Activated T-helper 1 cell treated with anti-CD3 and anti-CD28 coated beads, Interleukin-2, amount 50 U/mL, for 16 hours (primary cell): Measurements from ENCODE around the gene SETDB1.

ENCODE experiments used
- DNase-seq, 2 donors: peaks; one replicate each; pipeline ENCODE4 v3.0.0-alpha.2; 2020; ENCODE audit warnings: low read depth in 1 of 2, low spot score in 1 of 2

The SETDB1 gene

GRCh38 chr1:150974580-150975478 lies 48.7 kb downstream of the SETDB1 start, which contains the start of gene CERS2:
CERS2 (minus strand) TSS chr1:150974835; CDS start chr1:150969090, 5,745 bp downstream.
- DNase-seq = peak; percentile 61 to 65

DNA sequence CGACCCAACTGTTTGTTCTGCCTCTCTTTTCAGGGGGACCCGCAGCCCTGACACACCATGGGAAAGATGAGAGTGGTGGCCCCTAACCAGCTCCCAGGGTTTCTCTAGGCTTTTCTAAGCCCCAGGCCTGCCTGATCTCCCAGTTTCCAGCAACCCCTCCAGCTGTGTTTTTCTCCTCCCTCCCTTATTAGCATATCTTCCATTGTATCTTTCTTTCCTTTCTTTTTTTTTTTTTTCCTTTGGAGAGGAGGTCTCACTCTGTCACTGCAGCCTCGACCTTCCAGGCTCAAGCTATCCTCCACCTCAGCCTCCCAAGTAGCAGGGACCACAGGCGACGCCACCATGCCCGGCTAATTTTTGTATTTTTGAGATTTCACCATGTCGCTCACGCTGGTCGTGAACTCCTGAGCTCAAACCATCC lies 50.2 kb downstream of the SETDB1 start:
- DNase-seq = no peak

GRCh38 chr1:150976879-150977694 lies 50.9 kb downstream of the SETDB1 start:
- peak; percentile 52 for DNase-seq

DNA sequence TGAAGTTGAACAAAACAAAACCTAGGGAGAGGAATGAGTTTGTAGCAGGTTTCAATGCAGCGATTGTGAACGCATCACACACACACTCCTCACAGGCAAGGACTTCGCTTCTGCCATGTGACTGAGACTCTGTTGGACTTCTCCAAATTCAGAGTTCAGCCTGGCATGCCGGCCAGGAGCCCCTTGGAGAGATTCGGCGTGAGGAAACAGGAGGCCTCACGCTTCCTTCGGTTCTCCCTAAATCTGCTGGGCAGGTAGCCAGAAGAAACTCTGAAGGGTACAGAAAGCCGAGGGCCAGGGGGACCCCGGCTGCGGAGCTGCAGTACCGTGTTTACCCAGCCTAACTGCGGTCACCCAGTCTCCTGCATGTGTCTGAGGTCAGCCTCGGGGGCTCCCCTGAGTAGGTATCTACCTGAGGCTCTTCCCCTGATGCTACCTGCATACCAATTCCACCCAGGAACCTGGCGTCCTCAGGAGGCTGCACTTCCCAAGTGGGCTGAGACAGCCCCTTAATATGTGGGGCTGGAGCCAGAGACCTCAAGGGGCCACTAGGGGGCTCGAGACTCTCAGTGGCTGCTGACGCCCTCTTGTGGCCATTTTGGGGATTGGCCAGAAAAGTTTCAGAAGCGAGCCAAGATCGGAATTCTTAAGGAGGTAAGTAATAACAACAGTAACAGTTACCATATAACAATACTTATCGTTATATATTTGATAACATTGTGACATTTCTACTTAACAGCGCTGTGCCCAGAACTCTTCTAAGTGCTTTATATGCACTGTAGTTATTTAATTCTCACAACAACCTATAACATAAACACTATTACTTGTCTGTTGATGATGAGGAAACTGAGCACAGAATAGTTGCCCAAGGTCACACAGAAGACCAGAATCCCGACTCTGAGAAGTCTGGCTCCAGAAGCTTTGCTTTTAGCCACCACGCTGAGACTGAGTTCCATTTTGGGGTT lies 53.2 kb downstream of the SETDB1 start:
- peak; percentile 81 to 83 for DNase-seq

DNA sequence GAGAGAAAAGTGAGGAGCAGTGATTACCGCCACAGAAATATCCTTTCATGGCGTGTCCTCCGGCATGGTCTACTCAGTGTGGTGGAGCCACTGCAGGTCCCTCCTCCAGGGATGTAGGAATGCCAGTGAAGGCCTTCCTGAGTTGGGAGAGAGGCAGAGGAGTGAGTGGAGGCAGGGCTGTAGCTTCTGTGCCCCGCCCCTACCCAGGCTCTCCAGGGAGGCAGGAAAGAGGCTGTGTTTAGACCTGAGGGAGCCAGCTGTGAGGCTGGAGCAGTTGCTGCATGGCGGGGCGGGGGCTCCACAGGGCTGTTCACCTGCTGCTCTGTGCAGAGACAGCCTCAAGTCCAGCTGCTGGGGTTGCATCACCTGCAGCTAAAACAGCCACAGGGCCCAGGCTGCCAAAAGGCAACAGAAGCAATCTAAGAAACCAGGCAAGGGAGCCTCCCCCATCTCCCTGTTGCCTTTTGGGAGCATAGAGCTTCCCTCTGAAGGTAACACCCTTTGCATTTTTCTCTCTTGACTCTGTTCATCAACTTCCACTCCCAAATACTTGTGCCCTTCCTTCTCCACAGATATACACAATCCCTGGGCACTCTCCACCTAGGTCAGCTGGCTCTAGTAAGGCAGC lies 55.1 kb downstream of the SETDB1 start:
- DNase-seq = no peak

DNA sequence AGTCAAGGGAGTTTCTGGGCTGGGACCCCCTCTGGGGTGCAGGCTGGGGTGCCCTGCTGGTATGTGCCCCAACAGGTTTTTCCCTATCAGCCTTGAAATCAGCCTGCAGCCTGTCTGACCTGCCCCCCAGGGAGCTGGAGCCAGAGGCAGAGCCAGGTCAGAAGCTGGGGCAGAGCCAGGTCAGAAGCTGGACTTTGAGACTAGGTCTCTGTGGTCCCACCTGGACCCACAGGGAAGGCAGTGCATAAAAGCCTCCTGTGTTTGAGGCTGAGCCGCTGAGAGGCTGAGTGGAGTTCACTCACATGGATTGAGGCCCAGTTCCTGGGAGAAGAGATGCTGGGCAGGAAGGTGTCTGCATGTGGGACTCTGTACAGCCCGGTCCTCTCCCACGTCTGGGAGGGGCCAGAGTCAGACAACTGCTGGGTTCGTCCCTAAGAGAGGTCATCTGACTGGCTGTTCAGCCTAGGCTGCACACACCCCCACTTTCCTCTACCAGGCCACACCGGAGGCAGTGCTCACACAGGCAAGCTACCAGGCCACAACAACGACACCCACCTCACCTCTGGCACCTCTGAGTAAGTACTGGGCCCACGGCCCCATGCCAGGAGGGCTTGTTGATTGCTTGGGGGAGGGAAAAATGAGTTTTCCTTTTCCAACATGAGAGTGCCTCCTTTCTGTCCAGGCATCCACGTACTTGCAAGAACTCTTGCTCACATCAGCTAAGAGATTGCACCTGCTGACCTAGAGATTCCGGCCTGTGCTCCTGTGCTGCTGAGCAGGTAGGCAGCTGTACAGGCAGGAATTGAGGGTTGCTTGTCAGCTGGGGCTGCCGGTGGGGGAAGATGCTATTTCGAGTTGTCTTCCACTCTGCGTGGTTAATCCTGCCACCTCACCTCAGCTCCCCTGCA lies 55.9 kb downstream of the SETDB1 start, which contains the start of gene ANXA9:
Gene ANXA9, plus strand, starts transcription at position 488 of the 908 bp plus-strand sequence. CDS start 814 bp downstream, outside the sequence.
- no peak for DNase-seq

DNA sequence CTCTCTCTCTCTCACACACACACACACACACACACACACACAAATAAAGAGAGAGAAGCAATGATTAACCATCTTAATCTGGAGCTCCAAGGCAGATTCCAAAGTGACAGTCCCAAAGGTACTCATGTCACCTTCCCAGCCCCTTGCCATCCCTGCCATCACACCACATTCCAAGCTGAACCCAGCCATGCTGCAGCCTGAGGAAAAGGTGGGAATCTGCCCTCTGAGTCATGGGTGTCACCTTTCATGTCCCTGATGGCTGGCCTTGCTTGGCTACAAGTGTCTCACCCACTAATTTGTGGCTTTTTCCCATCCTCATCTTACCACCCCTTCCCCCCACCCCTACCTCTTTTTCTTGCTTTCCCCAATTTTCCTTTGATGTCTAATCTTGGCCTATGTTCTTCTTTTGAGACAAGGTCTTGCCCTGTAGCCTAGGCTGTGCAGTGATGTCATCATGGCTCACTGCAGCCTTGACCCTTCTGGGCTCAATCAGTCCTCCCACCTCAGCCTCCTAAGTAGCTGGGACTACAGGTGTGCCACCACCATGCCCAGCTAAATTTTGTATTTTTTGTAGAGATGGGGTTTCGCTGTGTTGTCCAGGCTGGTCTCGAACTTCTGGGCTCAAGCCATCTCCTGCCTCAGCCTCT lies 59.1 kb downstream of the SETDB1 start:
- DNase-seq = no peak

- DNase-seq = no peak
These were observed 61.8 kb downstream of the SETDB1 start for GRCh38 chr1:150987924-150988323.

DNA sequence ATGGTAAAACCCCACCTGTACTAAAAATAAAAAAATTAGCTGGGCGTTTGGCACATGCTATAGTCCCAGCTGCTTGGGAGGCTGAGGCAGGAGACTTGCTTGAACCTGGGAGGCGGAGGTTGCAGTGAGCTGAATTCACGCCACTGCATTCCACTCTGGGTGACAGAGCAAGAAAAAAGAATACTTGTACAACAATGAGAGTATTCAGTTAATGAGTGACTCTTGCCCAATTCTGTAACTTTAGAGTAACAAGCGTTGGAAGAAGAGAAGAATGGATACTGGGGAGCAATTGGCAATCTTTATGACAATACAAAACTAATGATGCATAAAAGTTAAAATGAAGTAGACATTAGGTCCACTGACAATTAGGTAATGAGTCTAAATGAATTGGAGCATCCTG lies 66.5 kb downstream of the SETDB1 start:
- DNase-seq = no peak

- DNase-seq = no peak
These were observed 68.1 kb downstream of the SETDB1 start for GRCh38 chr1:150994248-150994647.

DNA sequence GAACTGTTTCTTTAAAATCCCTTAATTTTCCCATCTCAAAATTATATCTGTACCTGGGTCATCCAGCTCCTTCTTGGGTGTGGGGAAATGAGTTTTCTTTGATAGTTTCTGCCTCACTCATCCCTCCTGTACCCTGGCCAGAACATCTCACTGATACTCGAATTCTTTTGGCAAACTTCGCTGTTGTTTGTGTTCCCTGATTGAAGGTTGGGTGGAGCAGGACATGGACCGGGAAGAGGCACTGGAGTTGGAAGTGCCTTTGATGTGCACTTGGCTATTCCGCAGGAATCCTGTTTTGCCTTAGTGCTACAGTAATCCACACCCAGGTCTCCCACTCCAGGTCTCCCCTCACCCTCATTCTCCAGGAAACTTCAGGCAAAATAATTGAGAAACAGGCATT lies 69.3 kb downstream of the SETDB1 start:
- no peak for DNase-seq

DNA sequence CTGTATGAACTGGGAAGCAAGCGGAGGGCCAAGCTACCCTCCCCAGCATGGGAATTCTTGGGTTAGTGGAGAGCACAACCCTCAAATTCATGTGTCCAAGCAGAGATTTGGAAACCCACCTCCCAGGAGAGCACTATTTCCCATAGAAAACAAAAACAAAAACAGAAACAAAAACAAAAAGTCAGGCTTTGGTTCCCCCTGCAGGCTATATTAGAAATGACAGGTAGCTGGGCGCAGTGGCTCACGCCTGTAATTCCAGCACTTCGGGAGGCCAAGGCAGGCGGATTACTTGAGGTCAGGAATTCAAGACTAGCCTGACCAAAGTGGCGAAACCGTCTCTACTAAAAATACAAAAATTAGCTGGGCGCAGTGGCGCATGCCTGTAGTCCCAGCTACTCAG lies 69.7 kb downstream of the SETDB1 start:
- DNase-seq = no peak

GRCh38 chr1:150997126-150997872 lies 71.1 kb downstream of the SETDB1 start:
- DNase-seq = no peak

DNA sequence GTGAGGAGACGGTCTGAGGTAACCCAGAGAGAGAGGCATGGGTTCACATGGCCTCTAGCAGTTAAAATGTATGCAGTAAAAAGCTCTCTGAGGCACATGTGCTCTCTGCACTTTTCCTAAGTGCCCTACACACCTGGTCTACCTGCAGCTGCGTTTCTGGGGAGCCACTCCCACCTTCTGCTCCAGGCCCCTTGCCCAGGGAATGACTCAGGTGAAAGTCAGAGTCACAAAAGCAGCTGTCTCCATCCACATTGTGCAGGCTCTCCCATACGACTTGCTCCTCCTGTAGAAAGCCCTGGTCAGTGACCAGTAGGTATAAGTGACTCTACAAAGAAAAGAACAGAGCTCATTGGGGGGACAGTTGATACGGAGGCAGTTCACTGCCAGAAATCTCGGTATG lies 71.8 kb downstream of the SETDB1 start:
- no peak for DNase-seq

GRCh38 chr1:150999051-150999674 lies 73.0 kb downstream of the SETDB1 start:
- DNase-seq = no peak

- DNase-seq = no peak
These were observed 73.8 kb downstream of the SETDB1 start for GRCh38 chr1:150999926-151000325.

DNA sequence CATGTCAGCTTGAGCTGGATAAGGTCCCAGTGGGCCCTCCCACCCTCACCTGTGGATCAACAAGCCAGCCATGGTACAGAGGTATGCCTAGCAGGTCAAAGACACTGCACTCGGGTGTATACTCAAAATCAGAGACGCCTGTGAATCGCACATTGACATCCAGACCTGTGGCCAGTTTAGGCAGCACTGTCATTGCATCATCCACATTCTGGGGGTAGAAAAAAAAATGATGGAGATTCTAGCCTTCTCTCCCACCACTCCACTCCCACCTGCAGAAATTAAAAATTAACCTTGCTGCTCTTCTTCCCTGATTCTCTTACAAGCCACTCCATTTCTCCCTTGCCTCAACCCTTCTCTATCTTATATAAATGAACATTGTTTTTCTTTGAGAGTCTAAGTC lies 74.2 kb downstream of the SETDB1 start:
- DNase-seq = no peak

DNA sequence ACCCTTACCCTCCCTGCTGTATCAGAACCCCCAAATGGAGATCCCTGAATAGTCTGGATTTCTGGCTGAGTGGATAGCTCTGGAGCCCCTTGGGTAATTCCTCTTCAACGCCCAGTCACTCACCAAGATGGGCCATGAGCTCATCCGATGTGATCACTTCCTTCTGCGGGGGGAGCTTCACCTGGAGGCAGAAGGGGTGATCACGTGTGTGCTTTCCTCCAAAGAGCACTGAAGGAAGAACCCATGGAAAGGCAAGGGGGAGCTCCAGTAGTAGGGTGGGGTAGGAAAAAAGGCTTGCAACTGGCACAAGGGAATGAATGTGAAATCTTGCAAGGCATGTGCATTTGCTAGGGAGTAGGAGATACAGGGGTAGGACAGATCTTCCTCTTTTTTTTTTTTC lies 75.4 kb downstream of the SETDB1 start:
- no peak for DNase-seq
